ENCODE measurements around the gene INSL3. TPM values are rescaled to one million over a fixed set of nuclear protein-coding genes. Genes with fewer than 3 reads are reported as not detected.
"Not testable (repeated sequence)": the region's sequence is repeated elsewhere in the genome, so short reads cannot be mapped to it uniquely, and the experiment has no call there.

Gene INSL3
- total and polyA plus RNA-seq, 8 donors = 0.21 to 0.76 TPM; not detected in 6

DNA sequence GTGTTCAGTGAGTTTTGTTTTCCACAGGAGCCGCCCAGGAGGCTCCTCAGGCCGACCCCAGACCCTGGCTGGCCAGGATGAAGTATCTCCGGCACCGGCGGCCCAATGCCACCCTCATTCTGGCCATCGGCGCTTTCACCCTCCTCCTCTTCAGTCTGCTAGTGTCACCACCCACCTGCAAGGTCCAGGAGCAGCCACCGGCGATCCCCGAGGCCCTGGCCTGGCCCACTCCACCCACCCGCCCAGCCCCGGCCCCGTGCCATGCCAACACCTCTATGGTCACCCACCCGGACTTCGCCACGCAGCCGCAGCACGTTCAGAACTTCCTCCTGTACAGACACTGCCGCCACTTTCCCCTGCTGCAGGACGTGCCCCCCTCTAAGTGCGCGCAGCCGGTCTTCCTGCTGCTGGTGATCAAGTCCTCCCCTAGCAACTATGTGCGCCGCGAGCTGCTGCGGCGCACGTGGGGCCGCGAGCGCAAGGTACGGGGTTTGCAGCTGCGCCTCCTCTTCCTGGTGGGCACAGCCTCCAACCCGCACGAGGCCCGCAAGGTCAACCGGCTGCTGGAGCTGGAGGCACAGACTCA is 13.5 kb downstream of the INSL3 start:
- ATAC-seq (no peak), DNase-seq (no peak)

DNA sequence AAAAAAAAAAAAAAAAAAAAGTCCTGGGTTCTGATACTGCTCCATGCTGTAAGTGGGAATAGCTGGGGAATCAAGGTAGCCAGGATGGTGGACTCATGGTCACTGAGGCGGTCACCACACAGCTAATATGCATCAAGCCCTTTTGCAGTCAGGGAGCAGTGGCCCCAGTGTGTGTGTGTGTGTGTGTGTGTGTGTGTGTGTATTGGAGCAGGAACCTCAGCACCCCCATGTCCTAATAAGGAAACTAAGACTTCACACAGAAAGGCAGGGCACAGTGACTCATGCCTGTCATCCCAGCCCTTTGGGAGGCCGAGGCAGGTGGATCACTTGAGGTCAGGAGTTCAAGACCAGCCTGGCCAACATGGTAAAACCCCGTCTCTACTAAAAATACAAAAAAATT is 14.4 kb downstream of the INSL3 start:
- no peaks in the 10 kb centered on the region for H3K9me3 ChIP-seq
- ATAC-seq (no peak), DNase-seq (no peak)
- H3K36me3 ChIP-seq = no peaks in the 10 kb centered on the region
- TF ChIP-seq, protein P1, sequence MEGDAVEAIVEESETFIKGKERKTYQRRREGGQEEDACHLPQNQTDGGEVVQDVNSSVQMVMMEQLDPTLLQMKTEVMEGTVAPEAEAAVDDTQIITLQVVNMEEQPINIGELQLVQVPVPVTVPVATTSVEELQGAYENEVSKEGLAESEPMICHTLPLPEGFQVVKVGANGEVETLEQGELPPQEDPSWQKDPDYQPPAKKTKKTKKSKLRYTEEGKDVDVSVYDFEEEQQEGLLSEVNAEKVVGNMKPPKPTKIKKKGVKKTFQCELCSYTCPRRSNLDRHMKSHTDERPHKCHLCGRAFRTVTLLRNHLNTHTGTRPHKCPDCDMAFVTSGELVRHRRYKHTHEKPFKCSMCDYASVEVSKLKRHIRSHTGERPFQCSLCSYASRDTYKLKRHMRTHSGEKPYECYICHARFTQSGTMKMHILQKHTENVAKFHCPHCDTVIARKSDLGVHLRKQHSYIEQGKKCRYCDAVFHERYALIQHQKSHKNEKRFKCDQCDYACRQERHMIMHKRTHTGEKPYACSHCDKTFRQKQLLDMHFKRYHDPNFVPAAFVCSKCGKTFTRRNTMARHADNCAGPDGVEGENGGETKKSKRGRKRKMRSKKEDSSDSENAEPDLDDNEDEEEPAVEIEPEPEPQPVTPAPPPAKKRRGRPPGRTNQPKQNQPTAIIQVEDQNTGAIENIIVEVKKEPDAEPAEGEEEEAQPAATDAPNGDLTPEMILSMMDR (IDR thresholded peaks at IDR 0.05) = no peak
- no peak overlapping the region for H3K27ac ChIP-seq
- H3K27me3 ChIP-seq = peaks cover 0 to 55% of the 10 kb centered on the region in 2 donors
- no peak overlapping the region for H3K4me3 ChIP-seq
- intact Hi-C loops (cut with DNase I) = no loop called here
- peaks cover 0 to 8% of the 10 kb centered on the region in 2 donors for H3K4me1 ChIP-seq

More for the DNA sequence above, 13.5 kb downstream of the INSL3 start:
- no peak overlapping the region for H3K4me3 ChIP-seq
- peaks cover 0 to 55% of the 10 kb centered on the region in 2 donors for H3K27me3 ChIP-seq
- no peaks in the 10 kb centered on the region for H3K36me3 ChIP-seq
- H3K27ac ChIP-seq = no peak overlapping the region
- peaks cover 0 to 8% of the 10 kb centered on the region in 2 donors for H3K4me1 ChIP-seq
- intact Hi-C loops (cut with DNase I) = no loop called here
- H3K9me3 ChIP-seq = no peaks in the 10 kb centered on the region
- TF ChIP-seq, protein P1 (IDR thresholded peaks at IDR 0.05) = no peak

DNA sequence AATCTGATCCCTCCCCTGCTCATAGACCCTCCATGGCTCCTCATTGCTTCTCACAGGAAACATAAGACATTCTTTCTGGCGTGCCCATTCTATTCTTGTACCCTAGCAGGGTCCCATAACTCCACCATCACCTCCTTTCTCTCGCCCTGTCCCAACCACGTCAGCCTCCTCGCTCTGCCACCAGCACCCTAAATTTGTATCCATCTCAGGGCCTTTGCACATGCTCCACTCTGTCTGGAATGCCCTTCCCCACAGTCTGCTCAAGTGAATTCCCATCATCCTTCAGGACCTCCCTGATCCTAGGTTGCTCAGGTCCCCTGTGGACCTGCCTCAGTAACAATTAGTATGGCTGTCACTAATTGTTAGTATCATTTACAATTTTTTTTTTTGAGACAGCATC is 15.9 kb downstream of the INSL3 start:
- no peak for DNase-seq
- H3K27me3 ChIP-seq = peaks cover 0 to 63% of the 10 kb centered on the region in 2 donors
- H3K4me1 ChIP-seq = peaks cover 0 to 8% of the 10 kb centered on the region in 2 donors
- H3K27ac ChIP-seq = no peak overlapping the region
- H3K9me3 ChIP-seq = no peaks in the 10 kb centered on the region
- ATAC-seq = no peak
- TF ChIP-seq, protein P1 (IDR thresholded peaks at IDR 0.05) = no peak
- H3K36me3 ChIP-seq = no peaks in the 10 kb centered on the region
- intact Hi-C loops (cut with DNase I) = no loop called here
- H3K4me3 ChIP-seq = no peak overlapping the region

DNA sequence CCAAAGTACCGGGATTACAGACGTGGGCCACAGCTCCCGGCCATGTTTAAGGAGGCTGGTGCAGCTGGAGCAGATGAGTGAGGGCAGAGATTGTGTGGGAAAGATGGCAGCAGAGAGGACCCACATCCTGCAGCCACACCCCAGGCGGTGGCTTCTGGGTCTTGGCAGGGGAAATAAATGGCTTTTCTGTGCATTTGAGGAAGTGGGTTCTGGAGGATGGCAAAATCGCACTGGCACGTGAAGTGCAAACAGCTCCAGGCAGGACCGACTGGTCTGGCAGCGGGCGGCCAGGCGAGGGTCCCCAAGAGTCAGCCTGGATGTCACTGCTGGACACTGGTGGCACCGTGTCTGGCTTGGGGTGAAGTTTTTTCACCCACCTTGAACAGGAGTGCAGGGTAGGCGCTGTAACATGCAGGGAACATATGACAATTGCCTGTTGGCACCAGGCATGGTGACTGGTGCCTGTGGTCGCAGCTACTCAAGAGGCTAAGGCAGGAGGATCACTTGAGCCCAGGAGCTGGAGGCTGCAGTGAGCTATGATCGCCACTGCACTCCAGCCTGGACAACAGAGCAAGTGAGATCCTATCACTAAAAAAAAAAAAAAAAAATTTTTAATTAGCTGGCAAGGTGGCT is 17.9 kb downstream of the INSL3 start:
- DNase-seq (peak in 1 of 4 donors; percentile 53), ATAC-seq (peak; percentile 44)
- Histone ChIP-seq H3K4me1 (peaks cover 0 to 8% of the 10 kb centered on the region in 2 donors), H3K27me3 (peaks cover 0 to 73% of the 10 kb centered on the region in 2 donors), H3K27ac (no peak overlapping the region), H3K36me3 (no peaks in the 10 kb centered on the region), H3K4me3 (no peak overlapping the region), H3K9me3 (no peaks in the 10 kb centered on the region)
- TF ChIP-seq, protein P1 (IDR thresholded peaks at IDR 0.05) = no peak
- intact Hi-C loops (cut with DNase I) = no loop called here

DNA sequence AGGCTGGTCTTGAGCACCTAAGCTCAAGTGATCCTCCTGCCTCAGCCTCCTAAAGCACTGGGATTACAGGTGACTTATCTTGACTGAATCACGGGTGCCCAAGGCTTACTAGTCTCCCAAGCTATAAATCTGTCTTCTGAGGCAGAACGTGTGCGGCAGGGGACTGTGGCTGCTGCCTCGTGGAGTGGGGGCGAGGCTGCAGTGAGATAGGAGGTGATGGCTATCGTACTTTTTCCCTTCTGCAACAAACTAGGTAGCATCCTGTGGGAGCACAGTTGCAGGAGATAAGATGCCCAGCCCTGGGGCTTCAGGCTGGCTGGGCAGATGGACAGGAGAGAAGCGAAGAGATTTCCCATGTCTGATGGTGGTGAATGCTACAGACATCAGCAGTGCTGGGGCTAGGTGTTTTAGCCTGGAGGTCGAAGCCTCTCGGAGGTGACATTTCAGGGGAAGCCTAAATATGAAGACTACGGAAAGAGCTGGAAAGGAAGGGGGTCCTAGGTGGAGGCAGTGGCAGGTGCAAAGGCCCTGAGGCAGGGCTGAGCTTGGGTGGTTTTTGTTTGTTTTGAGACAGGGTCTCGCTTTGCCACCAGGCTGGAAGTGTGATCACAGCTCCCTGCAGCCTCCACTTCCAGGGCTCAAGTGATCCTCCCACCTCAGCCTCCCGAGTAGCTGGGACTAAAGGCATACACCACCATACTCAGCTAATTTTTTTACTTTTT is 19.0 kb downstream of the INSL3 start:
- TF ChIP-seq, protein P1 (IDR thresholded peaks at IDR 0.05) = no peak
- peaks cover 0 to 8% of the 10 kb centered on the region in 2 donors for H3K4me1 ChIP-seq
- no peaks in the 10 kb centered on the region for H3K9me3 ChIP-seq
- DNase-seq (no peak), ATAC-seq (no peak)
- H3K36me3 ChIP-seq = no peaks in the 10 kb centered on the region
- intact Hi-C loops (cut with DNase I) = no loop called here
- H3K4me3 ChIP-seq = no peak overlapping the region
- no peak overlapping the region for H3K27ac ChIP-seq
- peaks cover 0 to 73% of the 10 kb centered on the region in 2 donors for H3K27me3 ChIP-seq

DNA sequence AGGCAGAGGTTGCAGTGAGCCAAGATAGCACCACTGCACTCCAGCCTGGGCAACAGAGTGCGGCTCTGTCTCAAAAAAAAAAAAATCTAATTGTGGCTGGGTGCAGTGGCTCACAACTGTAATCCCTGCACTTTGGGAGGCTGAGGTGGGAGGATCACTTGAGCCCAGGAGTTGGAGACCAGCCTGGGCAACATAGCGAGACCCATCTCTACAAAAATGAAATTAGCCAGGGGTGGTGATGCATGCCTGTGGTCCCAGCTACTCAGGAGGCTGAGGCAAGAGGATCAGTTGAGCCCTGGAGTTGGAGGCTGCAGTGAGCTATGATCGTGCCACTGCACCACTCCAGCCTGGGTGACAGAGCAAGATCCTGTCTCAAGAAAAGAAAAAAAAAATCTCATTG is 22.7 kb downstream of the INSL3 start:
- H3K9me3 ChIP-seq; intact Hi-C loops (cut with DNase I); ATAC-seq; H3K4me3 ChIP-seq; H3K36me3 ChIP-seq; DNase-seq; H3K27ac ChIP-seq: not testable (repeated sequence)
- Histone ChIP-seq H3K27me3 (peaks cover 20 to 96% of the 10 kb centered on the region in 2 donors), H3K4me1 (peaks cover 3 to 16% of the 10 kb centered on the region in 2 donors)
